ENCODE measurements around the gene ENTPD2.

- TF ChIP-seq EP300 (IDR thresholded peaks at IDR 0.05) (no peak), CTCF (IDR thresholded peaks at IDR 0.05) (no peak), POLR2A (IDR thresholded peaks at IDR 0.05) (no peak)
These were observed 44.1 kb upstream of the ENTPD2 start for GRCh38 chr9:137097761-137098462.

Measured in tibial nerve (tissue), 4 donors.